ENCODE results near the gene CASK.
"Not testable (repeated sequence)": the region's sequence is repeated elsewhere in the genome, so short reads cannot be mapped to it uniquely, and the experiment has no call there.

Gene CASK

DNA sequence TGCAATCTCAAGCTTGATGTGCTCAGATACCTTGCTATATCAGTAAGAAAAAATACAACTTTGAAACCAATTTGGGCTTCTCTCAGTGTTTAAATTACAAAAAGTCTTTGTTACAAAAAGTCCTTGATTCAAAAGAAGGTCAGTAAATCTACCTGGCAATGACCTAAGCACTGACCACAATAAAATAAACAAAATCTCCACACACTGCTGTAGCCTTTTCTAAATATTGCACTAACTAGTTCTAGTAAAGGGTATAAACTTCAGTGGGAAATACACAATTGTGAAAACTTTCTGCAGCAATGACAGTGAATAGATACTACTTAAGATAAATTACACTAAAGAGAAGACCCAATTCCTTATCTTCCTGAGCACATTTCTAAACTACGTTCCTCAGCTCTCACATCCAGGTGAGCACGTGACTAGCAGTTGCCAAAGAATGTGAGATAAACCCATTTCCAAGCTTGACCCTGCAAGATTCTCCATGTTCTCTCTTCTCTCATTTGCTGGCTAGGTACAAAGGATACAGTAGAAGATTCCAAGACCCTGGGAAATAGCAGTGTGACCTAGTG lies 316.0 kb downstream of the CASK start:
- no peak for DNase-seq

DNA sequence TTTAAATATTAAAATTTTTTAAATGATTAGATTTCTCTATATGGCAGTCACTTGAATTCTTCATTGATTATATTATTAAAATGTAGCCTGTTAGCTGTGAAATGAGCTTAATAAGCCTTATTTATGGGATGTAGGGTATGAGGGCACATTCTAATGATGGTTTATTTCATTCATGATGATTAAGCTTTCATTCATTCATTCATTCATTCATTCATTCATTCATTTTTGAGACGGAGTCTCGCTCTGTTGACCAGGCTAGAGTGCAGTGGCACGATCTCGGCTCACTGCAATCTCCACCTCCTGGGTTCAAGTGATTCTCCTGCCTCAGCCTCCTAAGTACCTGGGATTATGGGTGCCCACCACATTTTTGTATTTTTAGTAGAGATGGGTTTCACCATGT lies 317.3 kb downstream of the CASK start:
- not testable (repeated sequence) for DNase-seq

- no peak for DNase-seq
These were observed 318.4 kb downstream of the CASK start for GRCh38 chrX:41604766-41605543.

DNA sequence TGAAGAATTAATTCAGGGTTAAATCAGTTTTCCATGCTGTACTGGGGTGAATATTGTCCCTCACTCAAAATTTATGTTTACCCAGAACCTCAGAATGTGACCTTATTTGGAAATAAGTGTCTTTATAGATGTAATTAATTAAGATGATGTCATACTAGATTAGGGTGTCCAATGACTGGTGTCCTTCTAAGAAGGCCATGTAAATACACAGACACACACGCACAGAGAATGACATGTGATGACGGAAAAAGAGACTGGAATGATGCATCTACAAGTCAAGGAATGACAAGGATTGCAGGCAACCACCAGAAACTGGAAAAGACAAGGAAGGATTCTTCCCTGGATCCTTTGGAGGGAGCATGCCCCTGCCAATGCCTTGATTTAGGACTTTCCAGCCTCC lies 319.2 kb downstream of the CASK start:
- DNase-seq: no peak

- DNase-seq: no peak
These were observed 319.8 kb downstream of the CASK start for GRCh38 chrX:41603596-41603995.

- no peak for DNase-seq
These were observed 320.5 kb downstream of the CASK start for GRCh38 chrX:41602816-41603345.

DNA sequence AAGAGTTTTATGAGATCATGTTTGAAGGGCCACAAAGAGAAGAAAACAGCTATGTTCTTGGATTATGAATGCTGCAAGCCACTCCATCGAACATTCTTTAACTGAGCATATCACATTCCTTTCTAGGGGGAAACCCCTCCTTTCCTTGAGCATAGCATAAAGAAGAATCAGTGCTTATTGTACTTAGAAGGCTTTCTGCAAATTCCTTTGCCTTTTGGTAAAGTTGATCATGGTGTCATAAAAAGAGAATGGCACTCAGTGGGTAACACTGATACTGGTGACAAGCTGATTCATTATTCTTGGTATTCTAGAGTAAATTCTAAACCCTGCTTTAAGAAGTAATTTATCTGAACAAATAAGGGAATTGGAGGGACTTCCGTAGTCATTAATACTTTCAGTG lies 323.1 kb downstream of the CASK start:
- no peak for DNase-seq

- no peak for DNase-seq
These were observed 323.8 kb downstream of the CASK start for GRCh38 chrX:41599507-41599906.

DNA sequence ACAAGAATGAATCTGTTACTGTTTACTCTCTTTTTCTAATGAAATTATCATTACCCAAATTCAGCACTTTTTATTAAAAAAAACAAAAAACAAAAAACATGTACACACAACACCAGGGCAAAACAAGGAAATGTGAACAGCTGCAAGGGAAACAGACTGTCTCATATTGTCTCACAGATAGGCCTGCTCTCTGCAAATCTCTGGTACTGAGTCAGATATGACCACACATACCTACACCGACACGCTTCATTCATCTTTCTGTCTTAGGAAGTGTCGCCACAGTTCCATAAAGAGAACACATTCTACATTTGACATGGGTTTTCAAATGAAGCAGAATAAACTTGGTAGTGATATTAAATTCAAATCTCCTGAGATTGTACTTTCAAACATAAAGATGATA lies 326.8 kb downstream of the CASK start:
- no peak for DNase-seq

DNA sequence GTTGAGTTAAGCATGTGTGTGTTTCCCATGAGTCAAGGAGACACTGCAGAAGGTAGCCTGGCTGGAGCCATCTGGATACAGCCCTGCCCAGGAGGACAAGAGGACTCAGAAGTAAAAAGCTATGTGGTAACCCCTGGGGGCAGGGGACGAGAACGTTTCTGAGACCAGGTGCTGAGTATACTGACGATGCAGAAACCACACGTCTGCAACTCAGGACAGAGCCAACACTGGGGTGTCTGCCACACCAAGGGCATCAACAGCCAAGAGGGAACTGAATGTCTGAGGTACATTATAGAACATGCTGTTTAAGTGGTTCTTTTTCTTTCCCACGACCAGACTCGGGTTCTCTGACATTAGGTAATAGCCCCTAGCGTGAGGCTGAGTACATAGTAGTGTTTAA lies 328.7 kb downstream of the CASK start:
- no peak for DNase-seq

DNA sequence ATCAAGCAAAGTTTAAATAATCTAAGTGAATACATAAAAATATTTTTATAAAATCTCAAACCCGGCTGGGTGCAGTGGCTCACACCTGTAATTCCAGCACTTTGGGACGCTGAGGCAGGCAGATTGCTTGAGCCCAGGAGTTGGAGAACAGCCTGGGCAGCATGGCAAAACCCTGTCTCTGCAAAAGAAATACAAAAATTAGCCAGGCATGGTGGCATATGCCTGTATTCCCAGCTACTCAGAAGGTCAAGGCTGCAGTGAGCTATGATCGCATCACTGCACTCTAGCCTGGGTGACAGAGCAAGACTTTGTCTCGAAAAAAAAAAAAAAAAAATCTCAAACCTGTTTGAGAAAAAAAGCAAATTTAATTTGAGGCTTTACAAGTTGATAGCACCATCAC lies 331.4 kb downstream of the CASK start:
- DNase-seq: no peak

DNA sequence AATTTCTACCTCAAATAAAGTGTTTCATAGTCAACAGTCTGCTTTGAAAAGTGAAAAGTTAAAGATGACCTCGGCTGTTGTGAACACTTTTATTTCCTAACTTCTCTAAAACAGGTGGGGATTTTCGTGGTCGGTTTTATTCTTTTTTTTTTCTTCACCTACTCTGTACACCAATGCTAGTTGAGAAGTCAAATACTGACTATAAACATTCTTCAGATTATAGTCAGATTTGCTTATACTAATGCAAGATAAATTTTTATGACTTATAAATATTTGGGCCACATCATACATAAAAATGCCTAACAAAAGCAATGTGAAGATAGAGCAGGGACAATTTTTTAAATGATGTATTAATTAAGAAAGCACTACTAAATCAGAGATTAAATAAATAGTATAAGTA lies 332.7 kb downstream of the CASK start:
- DNase-seq: no peak

DNA sequence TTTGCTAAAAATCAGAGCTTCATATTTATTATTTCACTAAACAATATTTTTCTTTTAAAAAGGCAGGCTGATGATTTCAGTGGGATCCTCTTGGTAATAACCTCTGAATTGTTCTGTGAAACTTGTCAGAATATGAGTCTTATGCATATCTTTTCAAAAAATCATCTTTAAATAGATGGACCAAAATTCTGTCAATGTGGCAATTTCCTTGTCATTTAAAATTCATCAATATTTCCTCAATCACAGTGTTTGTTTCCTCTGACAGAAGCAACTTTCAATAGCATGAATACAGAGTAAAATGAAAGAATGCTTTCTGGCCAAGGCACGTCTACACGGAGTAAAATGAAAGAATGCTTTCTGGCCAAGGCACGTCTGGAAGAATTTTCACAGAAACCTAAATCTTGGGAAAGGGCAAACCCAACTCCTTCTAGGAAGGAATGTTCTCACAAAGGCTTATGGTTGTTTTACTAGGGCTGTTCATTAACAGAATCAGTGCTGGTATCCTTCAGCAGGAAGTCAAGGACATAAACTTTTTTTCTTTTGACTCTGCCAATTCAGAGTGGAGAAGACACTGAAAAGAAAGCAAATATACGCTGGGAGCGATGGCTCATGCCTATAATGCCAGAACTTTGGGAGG lies 333.6 kb downstream of the CASK start:
- no peak for DNase-seq

DNA sequence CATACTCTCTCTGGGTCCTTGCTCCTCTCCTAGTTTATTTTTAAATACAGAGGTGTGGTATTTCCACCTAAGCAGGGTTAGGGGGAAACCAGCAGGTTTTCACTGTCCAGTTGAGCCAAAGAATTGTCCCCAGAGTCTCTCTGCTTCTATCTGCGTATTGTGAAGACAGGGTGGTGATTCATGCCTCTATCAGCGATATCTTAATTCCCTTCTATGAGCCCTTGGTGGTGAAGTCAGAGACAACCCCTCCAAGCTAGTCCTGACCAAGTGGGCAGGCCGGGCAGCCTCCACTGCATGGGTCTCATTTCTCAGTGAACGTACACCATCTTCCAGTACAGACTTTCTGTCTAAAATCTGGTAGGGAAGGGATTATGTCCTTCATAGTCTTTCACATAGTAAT lies 335.1 kb downstream of the CASK start:
- no peak for DNase-seq

DNA sequence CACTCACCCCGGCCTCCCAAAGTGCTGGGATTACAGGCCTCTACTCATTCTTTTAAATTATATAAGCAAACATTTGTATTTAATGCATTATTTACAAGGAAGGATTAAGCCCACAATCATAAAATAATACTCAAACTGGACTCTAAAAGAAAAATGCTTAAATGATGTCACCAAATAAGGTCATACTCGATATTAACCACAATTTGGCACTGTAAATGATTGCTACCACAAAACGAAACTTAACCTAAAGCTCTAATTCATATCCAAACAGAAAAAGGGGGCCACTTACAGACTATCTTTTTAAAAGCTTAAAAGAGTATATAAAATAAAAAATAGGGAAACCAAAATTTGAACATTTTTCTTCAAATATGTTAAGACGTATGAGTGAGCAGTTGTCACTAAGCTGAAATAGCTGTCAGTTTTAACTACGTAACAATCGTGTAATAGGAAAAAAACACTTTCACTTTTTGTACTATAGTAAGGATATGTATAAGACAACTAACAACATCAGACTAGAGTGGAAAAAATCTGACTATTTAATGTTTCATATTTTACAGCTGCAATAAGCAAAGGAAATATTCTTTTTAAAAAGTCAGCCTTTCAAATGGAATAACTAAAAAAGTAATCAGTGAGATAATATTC lies 342.8 kb downstream of the CASK start:
- DNase-seq: no peak

- no peak for DNase-seq
These were observed 359.5 kb downstream of the CASK start for GRCh38 chrX:41563876-41564275.

DNA sequence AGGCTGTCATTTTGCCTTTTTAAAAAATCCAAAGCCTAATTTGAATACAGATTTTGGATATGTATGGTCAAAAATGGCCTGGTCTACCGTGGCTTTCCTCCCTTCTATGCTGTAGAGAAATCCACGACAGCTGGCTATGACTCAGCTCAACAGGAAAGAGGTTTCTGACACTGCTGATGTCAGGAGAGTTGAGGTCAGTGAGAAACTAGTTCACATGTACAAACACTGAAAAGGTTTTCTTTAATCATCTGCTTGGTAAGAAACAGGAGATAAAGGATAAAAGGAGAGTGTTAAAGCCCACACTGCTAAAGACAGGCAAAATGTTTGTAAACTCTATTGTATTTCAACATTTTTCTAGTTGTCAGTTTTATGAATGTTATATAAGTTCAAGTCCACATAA lies 362.3 kb downstream of the CASK start:
- no peak for DNase-seq

DNA sequence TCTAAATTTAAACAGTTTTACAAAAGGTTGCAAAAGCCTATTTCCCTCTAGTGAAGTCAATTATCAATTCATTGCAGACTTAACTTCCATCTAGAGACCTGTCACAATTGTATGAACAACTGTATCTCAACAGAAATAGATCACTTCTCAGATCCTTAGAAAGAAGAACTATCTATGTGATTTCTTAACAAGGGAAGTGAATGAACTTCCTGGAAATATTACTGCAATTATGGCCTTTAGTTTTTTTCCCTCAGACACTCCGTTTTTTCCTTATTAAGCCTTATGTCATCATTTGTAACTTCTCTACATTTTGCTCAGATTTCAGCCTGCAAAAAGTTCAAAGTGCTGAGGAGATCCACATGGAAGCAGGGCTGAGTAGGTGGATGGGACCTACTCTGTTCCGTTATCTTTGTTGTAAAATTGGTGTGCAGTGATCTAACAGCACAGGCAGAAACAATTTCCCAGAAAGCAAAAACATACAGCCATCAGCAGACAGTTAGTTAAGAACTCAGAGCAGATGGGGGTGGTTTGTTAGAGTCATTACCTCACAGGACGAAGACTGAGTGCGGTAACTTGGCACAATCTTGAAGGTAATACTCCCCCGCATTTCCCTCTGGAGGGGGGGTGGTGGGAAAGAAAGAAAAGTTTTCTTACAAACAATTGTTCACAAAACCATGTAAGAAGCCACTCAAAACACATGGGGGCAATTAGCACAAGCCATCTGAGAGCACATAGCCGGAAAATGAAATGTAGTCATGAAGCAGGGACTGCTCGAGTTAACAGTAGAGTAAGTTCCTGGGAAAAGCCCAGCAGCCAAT lies 363.9 kb downstream of the CASK start:
- no peak for DNase-seq

GRCh38 chrX:41558531-41558930 lies 364.8 kb downstream of the CASK start:
- DNase-seq: no peak

DNA sequence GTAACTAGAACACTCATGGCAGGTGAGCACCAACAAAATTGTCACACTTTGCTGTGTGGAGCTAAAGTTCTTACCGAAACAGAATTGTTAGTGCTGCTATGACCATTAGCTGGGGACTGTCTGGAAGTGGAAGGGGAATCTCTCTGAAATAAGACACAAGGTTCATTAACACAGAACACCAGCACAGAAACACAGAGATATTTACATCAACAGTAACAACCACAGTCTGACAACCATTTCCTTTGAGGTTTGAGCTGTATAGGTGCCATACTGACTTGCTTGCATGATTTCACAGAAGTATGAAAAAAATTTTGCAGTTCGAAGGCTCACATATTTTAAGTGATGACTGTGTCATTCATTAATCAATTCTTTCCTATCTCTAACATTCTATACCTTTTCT lies 366.4 kb downstream of the CASK start:
- DNase-seq: no peak

- no peak for DNase-seq
These were observed 369.7 kb downstream of the CASK start for GRCh38 chrX:41553688-41554087.

GRCh38 chrX:41548411-41548810 lies 374.9 kb downstream of the CASK start:
- no peak for DNase-seq

- no peak for DNase-seq
These were observed 379.7 kb downstream of the CASK start for GRCh38 chrX:41543668-41544067.
